ENCODE results near the gene DIAPH2.
"Not testable (repeated sequence)": the region's sequence is repeated elsewhere in the genome, so short reads cannot be mapped to it uniquely, and the experiment has no call there.

The DIAPH2 gene

DNA sequence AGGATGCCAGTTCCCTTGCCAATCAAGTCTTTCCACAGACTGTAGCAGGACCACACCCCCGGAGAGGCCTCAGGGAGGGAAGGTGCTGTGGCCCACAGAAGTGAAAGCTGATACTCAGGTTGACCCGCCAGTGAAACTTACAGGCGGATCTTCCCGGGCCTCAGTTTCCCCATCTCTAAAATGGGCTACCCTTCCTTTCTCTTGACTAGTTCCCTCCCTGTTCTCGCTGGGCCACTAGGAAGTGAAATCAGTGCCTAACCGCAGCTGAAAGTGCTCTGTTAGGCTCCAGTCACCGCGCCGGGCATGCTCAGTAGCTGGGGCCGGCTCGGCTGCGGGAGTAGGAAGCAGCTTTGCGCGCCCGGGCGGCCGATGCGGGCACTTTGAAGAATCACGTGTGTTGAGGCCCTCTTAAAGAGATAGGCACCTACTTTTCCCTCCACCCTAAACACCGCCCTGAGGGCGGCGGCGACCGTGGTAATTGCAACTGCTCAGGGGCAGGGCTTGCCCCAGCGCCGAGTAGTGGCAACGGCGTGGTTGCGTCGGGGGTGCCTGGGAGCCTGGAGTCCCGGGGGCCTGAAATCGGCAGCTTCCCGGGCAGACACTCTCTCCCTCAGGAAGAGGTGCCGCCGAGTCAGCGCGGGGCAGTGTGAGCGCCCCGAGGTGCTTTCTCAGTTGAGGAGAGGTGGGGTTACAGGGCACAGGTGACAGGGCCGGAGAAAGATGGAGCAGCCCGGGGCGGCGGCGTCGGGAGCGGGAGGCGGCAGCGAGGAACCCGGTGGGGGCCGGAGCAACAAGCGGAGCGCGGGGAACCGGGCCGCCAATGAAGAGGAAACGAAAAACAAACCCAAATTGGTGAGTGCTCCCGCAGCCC lies at the start of gene DIAPH2:
Gene DIAPH2 (plus strand): TSS at position 504 of the 871 bp plus-strand sequence.
- DNase-seq = no peak

DNA sequence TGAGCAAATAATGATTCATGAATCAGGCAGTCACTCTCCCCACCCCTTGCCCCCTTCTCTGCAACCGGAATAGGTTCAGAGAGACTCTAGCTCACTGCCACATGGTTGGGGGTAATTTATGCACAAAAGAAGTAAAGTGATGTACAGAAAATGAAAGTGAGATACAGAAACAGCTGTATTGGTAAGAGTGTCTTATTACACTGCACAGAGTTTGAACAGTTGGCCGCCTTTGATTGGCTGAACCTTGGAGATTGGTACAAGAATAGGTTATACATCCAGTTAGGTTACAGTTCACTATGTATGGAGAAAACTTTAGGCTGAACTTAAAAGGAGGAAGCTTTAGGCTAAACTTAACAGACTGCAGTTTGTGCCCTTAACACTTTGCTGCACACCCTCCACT lies 34.6 kb upstream of the DIAPH2 start:
- no peak for DNase-seq

DNA sequence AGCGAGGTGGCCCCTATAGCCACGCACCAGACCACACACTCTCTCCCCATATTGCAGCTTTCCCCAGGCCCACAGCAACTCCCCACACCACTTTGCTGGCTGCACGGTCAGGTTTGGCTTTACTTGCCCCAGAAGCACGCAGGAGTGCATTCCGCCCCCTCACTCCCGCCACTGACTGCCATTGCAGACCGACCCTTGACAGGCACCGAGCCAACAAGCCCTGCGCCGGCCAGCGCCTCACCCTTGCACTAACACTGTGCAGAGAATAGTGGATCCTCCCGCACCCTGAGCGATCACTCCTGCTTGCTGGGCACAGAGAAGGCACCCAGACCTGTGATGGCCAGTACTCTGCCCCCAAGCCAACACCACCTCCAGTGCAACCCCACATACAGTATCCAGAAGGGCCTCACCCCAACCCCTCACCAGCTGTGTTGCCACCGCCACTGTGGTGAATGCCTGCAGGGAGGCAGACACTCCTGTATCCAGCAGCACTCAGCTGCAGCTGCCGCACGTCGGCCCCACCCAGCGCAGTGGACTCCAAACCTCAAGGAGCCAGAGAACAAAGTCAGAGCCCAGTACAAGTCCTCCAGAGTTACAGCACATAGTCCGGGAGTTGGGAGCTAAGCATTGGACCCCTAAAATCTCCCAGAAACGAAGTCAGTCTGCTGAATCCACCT lies 28.6 kb upstream of the DIAPH2 start:
- DNase-seq = no peak

DNA sequence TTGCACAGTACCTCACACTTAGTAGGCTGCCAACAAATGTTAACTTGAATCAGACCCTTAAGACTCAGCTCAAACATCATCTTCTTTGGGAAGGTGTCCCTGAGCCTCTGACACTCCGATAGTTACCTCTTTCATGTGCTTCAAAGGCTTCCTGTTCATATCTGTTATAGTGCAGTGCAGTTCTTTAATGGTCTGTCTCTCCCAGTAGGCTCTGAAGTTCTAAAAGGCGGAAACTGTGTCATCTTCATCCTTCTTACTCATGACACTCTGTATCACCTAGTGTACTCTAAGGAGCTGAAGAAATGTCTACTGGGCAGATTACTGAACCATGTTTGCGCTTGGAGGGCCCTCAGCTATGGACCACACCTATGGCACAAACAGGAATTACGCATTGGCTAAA lies 2.1 kb upstream of the DIAPH2 start:
- no peak for DNase-seq

DNA sequence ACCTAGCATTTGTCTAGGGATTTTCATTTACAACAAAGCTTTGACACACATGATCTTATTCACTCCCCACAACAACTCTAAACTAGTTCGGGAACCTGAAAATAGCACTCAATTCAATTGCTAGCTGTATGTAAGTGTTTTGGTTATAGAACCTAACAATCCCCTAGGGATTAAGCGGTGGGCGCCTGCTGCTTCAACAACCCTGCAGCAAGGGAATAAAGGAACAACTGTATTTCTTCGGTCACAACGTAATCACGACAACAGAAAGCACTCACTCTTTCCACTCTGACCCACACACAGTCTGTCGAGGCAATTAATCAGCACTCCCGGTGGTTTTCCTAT lies 674 bp upstream of the DIAPH2 start:
- DNase-seq = no peak

DNA sequence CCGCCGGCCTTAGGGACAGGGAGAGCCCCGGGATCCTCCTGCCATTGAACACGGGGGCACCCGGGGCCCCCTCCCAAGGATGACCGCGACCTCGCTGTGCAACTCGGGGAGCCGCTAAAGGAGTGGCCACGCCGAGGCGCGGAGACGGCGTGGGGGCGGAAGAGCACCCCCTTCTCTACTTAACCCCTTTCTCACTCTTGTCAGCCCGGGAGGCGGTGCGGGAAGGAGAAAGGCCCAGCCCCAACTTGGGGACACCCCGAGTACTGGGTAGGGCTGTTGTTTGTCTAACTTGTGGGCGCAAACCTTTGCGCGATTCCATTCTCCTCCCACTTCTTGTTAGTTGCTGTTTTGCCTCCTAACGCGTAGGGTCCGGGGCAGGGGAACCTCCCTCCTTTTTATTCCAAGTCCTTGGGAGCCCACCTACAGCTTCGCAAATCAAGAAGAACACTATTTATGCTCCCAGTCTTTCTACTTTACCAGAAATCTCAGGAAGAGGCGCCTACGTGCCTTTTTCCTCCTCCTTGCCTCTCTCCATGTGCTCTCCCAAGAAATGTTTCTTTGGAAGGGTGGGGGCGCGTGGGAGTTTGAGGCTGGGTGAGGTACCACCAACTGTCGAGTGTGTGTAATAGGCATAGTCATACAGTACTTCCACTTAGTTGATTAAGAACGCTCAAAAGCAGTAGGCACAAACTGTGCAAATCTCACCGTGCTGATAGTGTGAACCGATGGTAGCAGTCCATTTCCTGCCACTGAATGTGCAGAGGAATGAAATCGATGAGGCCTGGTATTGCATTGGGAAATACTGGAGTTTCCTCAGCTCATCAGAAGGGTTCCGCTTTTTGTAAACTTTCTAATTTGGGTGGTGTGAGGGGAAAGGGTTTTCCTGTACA lies 813 bp downstream of the DIAPH2 start:
- DNase-seq = no peak

DNA sequence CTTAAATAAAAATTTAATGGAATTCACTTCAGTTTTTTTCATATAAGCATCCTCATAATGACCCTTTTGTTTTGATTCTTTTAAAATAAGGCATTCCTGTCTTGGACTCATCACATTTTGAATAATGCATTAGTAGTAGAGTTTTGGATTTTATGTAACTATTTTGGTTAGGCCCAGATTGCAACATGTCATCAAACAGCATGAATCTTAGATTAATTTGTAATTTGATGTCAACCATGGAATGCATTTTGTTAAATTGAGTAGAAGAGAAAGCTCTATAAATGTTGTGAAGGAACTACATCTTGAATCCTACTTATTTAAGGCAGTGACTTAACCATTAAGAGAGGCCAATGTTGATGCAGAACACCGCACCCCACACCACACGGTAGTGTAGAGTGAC lies 3.1 kb downstream of the DIAPH2 start:
- no peak for DNase-seq

DNA sequence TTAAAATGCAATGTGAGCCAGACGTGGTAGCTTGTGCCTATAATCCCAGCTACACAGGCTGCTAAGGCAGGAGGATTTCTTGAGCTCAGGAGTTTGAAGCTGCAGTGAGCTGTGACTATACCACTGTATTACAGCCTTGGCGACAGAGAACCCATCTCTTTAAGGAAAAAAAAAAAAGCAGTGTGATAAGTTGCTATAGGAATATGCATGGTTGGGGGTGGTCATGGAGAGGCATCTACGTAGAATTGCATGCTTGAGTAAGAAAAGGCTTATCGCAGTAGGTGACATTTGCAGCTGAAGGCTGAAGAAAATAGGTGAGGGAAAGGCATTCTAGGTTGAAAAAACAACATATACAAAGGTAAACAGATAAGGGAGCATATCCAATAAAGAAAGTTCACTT lies 4.1 kb downstream of the DIAPH2 start:
- no peak for DNase-seq

DNA sequence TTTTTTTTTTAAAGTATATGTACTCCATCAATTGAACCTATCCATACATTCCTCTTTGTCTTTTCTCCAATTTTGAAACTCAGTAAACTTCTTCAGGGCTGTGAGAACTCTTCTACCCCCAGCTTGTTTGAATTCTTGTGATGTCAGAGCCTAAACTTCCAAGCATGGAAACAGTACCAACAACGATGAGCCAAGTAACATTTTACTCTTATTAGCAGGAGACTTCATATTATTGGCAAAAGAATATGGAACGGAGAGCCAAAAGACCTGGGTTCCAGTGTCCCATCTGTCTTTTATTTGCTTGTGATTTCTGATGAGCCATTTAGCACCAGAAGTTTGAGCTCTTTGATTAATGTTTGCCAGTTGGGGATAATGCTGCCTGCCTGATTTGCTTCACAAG lies 5.3 kb downstream of the DIAPH2 start:
- DNase-seq = no peak

DNA sequence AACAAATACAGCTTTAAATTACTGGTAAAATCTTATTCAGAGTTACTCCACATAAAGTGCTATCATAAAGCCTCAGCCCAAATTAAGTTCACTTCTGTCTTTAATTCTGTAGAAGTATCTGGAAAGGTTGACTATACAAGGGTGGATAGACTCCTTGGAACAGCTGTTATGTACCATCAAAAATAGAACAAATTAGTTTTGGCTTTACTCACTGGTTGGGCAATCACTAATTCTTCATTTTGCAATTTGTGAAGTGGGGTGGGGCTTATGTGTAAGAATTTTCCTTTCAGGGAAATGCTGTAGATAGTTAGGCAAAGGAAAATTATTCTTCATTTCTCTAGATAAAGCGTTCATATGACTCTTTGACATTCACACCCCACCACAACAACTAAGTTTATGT lies 7.8 kb downstream of the DIAPH2 start:
- no peak for DNase-seq

DNA sequence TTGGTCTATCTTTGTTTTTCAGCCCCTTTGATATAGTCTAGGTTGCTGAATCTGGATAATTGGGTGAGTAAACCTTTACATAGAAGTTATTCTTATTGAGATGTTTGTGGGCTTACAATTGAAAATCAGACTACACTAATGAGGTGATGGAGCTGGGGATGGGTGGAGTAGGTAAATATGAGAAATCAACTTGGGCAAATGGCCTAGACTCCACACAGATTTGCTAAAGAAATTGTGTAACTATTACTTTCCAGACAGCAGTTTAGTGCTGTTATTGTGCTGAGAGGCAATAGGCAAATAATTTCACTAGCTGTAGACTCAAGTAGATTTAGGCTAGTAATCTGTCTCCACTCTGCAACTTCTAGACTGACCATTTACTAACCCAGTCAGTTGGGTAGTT lies 8.2 kb downstream of the DIAPH2 start:
- no peak for DNase-seq

DNA sequence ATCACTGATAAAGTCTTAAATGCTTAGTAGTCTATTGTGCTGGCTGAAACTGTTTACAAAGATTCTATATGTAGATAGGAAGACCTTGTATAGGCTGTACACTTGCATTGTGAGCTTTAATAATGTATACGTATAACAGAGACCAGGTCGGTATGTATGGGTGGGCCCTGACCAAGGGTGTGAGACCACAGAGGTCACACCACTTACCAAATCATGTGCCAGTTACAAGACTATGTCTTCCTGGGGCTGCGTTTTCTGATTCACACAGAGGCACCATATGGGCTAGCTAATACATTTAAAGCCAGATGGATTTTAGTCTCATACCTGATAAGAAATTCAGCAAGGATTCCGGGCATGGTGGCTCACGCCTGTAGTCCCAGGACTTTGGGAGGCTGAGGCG lies 8.8 kb downstream of the DIAPH2 start:
- no peak for DNase-seq

DNA sequence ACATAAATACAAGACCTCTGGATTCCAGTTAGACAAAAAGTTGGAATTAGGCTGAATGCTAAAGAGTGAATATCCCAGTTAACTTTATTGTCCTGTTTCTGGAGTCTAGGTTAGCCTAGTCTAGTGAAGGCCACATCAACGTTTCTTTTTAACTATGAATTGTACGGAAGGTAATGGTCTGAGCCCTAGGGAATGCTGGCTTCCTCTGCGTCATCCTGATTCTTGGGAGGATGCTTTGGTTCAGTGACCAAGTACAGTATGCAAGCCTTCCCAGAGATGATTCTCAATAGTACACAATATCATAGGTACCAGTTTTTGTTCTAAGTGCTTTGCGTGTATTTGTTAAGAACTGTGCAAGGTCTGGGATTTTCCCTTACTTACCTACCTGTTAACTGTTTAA lies 11.8 kb downstream of the DIAPH2 start:
- DNase-seq = no peak

DNA sequence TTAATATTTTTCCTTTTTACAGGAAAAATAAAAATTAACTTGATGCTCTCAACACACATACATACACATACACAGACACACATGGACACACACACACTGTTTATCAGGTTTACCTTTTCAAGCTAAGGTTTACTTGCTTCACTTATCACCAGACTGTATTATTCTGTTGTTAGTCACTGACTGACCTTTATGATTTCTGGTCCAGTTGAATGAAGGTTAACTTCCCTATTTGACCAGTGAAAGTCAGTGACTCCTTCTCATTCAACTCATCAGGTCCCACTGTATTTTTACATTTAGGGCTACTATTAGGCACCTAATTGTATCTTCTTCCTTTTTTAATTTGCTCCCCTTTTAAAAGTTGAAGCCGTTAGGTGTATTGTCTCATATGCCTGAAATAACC lies 16.0 kb downstream of the DIAPH2 start:
- DNase-seq = no peak

DNA sequence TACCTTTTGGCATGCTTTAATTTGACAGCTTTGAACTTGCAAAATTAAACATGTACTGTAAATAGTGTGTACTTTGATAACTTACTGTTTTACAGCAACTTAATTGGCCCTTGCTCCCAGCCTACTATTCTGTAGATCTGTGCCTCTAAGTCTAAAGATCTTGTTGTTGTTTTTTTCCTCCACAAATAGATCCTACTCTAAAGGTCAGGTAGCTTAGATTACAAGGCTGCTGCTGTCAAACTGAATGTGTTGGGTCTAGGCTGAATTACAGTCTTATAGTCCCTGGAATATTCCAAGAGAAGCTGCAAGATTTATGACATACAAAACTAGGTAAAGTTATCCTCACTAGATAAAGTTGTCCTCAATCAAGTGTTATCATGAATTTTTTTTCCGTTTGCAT lies 18.7 kb downstream of the DIAPH2 start:
- no peak for DNase-seq

DNA sequence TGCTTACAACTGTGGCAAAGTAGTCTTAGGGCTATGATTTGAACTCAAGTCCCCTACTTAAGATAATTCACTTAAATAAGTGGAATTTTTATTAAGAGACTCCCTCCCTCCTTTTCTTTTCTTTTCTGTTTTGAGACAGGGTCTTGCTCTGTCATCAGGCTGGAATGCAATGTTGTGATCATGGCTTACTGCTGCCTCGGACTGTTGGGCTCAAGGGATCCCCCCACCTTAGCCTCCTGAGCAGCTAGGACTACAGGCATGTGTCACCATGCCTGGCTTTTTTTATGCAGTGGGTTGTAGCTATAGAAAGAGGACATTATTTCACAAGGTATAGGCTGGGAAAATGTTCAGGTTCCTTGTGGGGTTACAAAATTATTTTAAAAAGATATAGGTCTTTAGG lies 19.2 kb downstream of the DIAPH2 start:
- DNase-seq = no peak

DNA sequence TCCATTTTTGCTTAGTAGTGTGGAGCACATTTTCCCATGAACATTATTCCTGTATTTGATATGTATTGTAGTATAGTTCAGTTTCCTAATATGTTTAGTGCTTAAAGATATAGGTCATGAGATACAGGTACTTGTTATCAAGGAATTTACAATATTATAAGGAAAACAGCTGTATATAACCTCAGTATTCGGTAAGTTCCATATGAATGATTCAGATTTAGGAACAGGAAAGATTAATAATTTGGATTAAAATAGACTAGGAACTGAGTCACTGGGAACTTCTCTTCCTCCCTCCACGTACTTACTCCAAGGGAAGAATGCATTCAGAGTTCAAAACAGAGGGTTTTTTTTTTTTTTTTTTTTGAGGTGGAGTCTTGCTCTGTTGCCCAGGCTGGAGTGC lies 20.0 kb downstream of the DIAPH2 start:
- no peak for DNase-seq

DNA sequence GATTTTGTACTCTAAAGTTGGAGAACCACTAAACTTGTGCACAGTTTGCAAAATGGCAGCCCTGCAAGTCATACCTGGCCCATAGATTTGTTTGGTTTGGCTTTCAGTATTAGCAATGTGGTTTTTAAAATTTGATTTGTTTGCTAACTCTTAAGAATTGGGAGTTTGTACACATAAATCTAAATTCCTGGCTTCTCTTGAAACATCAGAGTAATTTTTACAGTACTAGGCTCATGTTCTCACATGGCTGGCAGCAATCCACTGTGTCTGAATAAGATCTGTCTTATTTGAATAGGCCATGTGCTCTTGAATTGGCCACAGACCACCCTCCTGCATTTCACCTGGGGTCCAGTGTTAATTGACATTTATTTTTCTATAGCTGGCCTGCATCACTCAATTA lies 21.3 kb downstream of the DIAPH2 start:
- DNase-seq = no peak

DNA sequence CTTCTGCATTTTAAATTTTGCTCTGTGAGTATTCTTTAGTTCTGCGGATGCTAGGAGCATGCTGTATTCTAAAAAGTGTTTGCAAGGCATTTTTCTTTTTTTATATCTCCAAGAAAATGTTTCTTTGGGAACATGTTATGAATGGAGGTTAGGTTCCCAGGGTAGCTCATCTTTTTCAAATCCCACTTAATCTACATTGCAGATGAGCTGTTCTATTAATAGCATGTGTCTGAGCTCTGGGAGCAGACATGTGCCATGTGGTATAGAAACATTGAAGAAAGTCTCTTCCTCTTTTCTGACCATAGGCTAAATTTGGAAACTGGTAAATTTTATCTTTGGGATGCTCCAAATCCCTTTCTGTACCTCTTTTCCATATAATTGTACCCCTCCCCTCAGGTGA lies 23.2 kb downstream of the DIAPH2 start:
- no peak for DNase-seq

DNA sequence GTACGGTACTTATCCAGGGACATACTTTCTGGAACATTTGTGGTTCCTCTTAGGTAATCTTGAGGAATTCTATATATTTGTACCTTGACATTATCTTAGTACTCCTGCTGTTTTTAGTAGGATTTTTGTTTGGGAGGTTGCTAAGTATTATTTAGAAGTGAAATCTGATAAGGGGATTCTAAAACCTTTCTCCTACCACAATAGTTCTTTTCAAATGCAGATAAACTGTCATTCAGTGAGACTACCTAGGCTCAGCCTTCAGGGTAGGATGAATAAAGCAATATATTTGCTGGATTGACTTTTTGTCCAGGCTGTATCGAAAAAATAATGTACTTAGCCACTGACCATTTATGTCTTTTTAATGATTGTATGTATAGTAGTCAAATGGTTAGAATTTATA lies 25.4 kb downstream of the DIAPH2 start:
- DNase-seq = no peak

DNA sequence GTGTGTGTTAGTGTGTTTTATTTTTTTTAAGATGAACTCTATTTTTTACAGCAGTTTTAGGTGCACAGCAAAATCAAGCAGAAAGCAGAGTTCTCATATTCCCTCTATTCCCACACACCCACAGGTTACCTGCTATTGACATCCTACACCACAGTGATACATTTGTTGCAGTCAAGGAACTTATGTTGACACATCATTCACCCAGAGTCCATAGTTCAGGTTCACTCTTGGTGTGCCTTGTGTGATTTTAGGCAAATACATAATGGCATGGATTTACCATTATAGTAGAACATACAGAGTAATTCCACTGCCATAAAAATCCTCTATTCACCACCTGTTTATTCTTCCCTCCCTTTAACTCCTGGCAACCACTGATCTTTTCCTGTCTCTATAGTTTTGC lies 28.7 kb downstream of the DIAPH2 start:
- DNase-seq = no peak

DNA sequence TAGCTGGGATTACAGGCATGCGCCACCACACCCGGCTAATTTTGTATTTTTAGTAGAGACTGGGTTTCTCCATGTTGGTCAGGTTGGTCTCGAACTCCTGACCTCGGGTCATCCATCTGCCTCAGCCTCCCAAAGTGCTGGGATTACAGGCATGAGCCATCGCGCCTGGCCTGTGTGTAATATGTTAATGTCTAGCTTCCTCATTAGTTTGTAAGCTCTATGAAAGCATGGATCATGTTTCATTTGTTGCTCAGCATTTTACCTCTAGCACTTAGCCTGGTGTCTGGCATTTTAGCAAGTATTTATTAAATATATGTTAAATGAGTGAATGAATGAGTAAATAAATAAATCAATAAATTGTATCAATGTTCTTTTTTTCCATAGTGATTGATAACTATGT lies 29.8 kb downstream of the DIAPH2 start:
- not testable (repeated sequence) for DNase-seq

DNA sequence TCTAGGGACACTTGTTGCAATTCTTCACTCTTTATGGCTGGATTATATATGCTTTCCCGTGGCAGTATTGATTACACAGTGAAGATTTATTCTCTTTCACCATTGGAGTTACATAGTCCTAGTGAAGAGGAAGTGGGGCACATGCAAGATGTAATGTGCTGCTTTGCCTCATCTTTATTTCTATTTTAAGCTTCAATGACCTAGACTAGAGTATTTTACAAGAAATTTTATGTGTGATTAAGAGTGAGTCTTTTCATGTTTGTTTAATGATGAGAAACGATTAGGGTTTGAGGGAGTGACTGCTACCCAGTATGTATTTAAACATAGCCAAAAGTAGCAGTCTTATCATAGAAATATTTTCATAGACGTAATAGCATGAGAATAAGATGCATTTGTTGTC lies 30.8 kb downstream of the DIAPH2 start:
- no peak for DNase-seq
